Activated B cell treated with CpG ODN at 0.5 μM for 24 hours (primary cell): Measurements from ENCODE around the gene PIEZO1. TPM values are rescaled to one million over a fixed set of nuclear protein-coding genes. Genes with fewer than 3 reads are reported as not detected.

ENCODE experiments used
- ATAC-seq: fragments of 200-7000 bp; cut with Tn5 transposase; one replicate; pipeline ENCODE4 v1.10.0; 2021; ENCODE audit warnings: low read depth, mild to moderate bottlenecking, moderate library complexity
- CTCF ChIA-PET: fragments of 350-600 bp; sonication (Branson Sonifier 250); formaldehyde crosslinking; loops from one replicate; lab custom pipeline; 2021; ENCODE audit warnings: antibody characterized with exemption; lab: Charles Lee
- POLR2A ChIA-PET: fragments of 350-600 bp; sonication (Branson Sonifier 250); formaldehyde crosslinking; loops from one replicate; lab custom pipeline; 2021; ENCODE audit warnings: antibody characterized with exemption; lab: Charles Lee
- DNase-seq: peaks from one replicate; pipeline ENCODE4 v3.0.0; 2022
- H3K27ac Mint-ChIP-seq: one replicate; pipeline ENCODE4 v1.8.0; 2020; ENCODE audit warnings: mixed read lengths
- H3K27me3 Mint-ChIP-seq: one replicate; pipeline ENCODE4 v1.8.0; 2021; ENCODE audit warnings: mixed read lengths
- H3K36me3 Mint-ChIP-seq: one replicate; pipeline ENCODE4 v1.8.0; 2021; ENCODE audit warnings: low read depth, mixed read lengths
- H3K4me1 Mint-ChIP-seq: one replicate; pipeline ENCODE4 v1.8.0; 2021; ENCODE audit warnings: mixed read lengths
- H3K4me3 Mint-ChIP-seq: one replicate; pipeline ENCODE4 v1.8.0; 2020; ENCODE audit warnings: mild to moderate bottlenecking, mixed read lengths
- H3K9me3 Mint-ChIP-seq: one replicate; pipeline ENCODE4 v1.8.0; 2020; ENCODE audit warnings: mixed read lengths
- CTCF ChIP-seq: fragments of 200-600 bp; IDR thresholded peaks from one replicate; pipeline ENCODE4 v1.8.0; 2022; ENCODE audit warnings: antibody characterized with exemption, mild to moderate bottlenecking
- intact Hi-C: fragments of 100-400 bp; cut with micrococcal nuclease; formaldehyde crosslinking; loops from one replicate; pipeline ENCODE4 v1.15.1; 2024
- total RNA-seq: library from RNA; stranded (reverse); gene quantifications from 2 replicates; pipeline ENCODE4 v1.2.3, GENCODE V29; 2022

PIEZO1 gene
- total RNA-seq, 1 donor from 2014 or later, result 85.9 TPM

- Mint-ChIP-seq H3K9me3 (no peaks in the 10 kb centered on the region), H3K27me3 (no peaks in the 10 kb centered on the region), H3K27ac (peak overlapping the region; percentile 46), H3K4me3 (no peak overlapping the region), H3K4me1 (peaks cover 67% of the 10 kb centered on the region), H3K36me3 (peaks cover 5% of the 10 kb centered on the region)
- CTCF ChIA-PET, result interaction anchor here (3.7 kb wide), 1 partner anchor 11 kb away, joined by 33 read pairs; no protein-coding TSS in a partner anchor
- ATAC-seq (peak; percentile 35), DNase-seq (no peak)
- POLR2A ChIA-PET, result interaction anchor here (0.6 to 3.9 kb wide), 3 partner anchors 33 to 357 kb away, joined by 3 to 30 read pairs (median 3); no protein-coding TSS in a partner anchor
- intact Hi-C loops, result no loop called here
- no peak for TF ChIP-seq CTCF
Observed at GRCh38 chr16:88747588-88748301, 37.3 kb downstream of the PIEZO1 start.

- no peak overlapping the region for H3K4me3 Mint-ChIP-seq
- no peaks in the 10 kb centered on the region for H3K9me3 Mint-ChIP-seq
- peaks cover under 1% of the 10 kb centered on the region for H3K36me3 Mint-ChIP-seq
- CTCF ChIA-PET, result interaction anchor here (1.2 to 3.7 kb wide), 5 partner anchors 10 to 111 kb away, joined by 3 to 33 read pairs (median 5); partner anchors contain the start of genes GALNS, PIEZO1 and TRAPPC2L
- intact Hi-C loops, result no loop called here
- H3K4me1 Mint-ChIP-seq, result peaks cover 64% of the 10 kb centered on the region
- no peak for DNase-seq
- H3K27ac Mint-ChIP-seq, result no peak overlapping the region
- TF ChIP-seq CTCF, result no peak
- ATAC-seq, result no peak
- no peaks in the 10 kb centered on the region for H3K27me3 Mint-ChIP-seq
- POLR2A ChIA-PET, result interaction anchor here (1.0 to 3.9 kb wide), 10 partner anchors 8 to 111 kb away, joined by 3 to 30 read pairs (median 4); partner anchors contain the start of gene APRT
Observed at GRCh38 chr16:88746506-88746905, 38.5 kb downstream of the PIEZO1 start.

- no peak for TF ChIP-seq CTCF
- ChIA-PET POLR2A (interaction anchor here (0.6 to 3.9 kb wide), 14 partner anchors 7 to 309 kb away, joined by 3 to 30 read pairs (median 5); partner anchors contain the start of gene APRT), CTCF (interaction anchor here (1.0 to 3.7 kb wide), 6 partner anchors 8 to 471 kb away, joined by 3 to 33 read pairs (median 4); partner anchors contain the start of genes GALNS, PIEZO1 and TRAPPC2L)
- ATAC-seq (no peak), DNase-seq (no peak)
- Mint-ChIP-seq H3K9me3 (no peaks in the 10 kb centered on the region), H3K4me1 (peaks cover 59% of the 10 kb centered on the region), H3K36me3 (peaks cover 8% of the 10 kb centered on the region), H3K27ac (no peak overlapping the region), H3K27me3 (no peaks in the 10 kb centered on the region), H3K4me3 (peak overlapping the region; percentile 58)
- intact Hi-C loops, result loop anchor here (1.0 to 2.0 kb wide), 6 partner anchors 8 to 472 kb away; partner anchors contain the start of genes GALNS, PIEZO1, TRAPPC2L and ZNF778
Observed at GRCh38 chr16:88744577-88745521, 40.2 kb downstream of the PIEZO1 start.

- H3K27me3 Mint-ChIP-seq, result no peaks in the 10 kb centered on the region
- TF ChIP-seq CTCF, result peak; percentile 89
- intact Hi-C loops, result loop anchor here (2.0 kb wide), 3 partner anchors 25 to 473 kb away; partner anchors contain the start of genes GALNS, TRAPPC2L and ZNF778
- DNase-seq (peak; percentile 67), ATAC-seq (no peak)
- no peak overlapping the region for H3K4me3 Mint-ChIP-seq
- CTCF ChIA-PET, result interaction anchor here (0.6 to 2.0 kb wide), 13 partner anchors 9 to 474 kb away, joined by 3 to 12 read pairs (median 5); partner anchors contain the start of genes GALNS, TRAPPC2L and ZNF778
- no peak overlapping the region for H3K27ac Mint-ChIP-seq
- POLR2A ChIA-PET, result interaction anchor here (1.0 to 3.9 kb wide), 2 partner anchors 37 to 474 kb away, joined by 4 to 30 read pairs; partner anchors contain the start of gene ZNF778
- peaks cover 55% of the 10 kb centered on the region for H3K4me1 Mint-ChIP-seq
- peaks cover 8% of the 10 kb centered on the region for H3K36me3 Mint-ChIP-seq
- no peaks in the 10 kb centered on the region for H3K9me3 Mint-ChIP-seq
Observed at GRCh38 chr16:88743693-88744576, 41.1 kb downstream of the PIEZO1 start.
